GM19043 (cell line): ENCODE measurements around the gene RDH12.

Source experiments
- ATAC-seq: cut with Tn5 transposase; IDR thresholded peaks from one replicate; pipeline ENCODE4 v1.9.1; 2021; ENCODE audit warnings: low read depth; ENCODE audit not compliant: unreplicated experiment

Gene RDH12

DNA sequence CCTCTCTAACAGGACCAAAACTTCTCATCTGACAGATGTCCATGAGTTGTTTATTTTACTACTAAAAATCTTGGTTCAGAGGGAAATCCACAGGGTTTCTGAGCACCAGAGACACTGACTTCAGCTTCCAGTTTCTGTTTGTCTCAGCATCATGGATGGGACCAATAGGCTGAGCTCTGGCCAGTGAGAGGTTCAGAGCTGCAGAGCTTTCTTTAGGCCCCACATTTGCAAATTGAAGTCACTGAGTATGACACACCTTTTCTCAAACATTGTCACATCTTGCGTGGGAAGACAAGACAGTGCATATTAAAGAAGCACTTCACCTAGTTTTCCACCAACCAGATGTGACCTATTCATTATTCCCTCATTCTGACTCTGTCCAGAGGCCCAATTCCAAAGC, 45.2 kb downstream of the RDH12 start:
- ATAC-seq, result no peak

DNA sequence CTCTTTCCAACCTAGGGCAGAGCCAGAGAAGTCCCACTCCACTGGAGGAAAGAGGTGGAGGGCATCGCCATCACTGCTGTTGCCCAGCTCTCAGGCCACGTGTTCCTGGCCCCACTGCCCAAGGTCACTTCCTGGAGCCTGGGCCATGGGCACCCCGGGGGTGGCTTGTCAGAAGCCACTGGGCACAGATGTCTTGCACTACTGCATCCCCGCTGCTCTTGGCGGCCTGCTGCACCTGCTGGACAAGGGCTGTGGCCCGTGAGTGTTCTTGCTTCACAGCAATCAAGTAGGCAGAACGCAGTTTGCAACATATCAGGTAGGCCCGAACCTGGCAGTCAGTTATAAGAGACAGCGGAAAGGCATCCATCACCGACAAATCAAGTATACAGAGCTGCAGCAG, 46.6 kb downstream of the RDH12 start:
- no peak for ATAC-seq

GRCh38 chr14:67749341-67750084, 47.8 kb downstream of the RDH12 start:
- ATAC-seq, result no peak

GRCh38 chr14:67756496-67756895, 54.8 kb downstream of the RDH12 start:
- ATAC-seq, result no peak

GRCh38 chr14:67757175-67757574, 55.5 kb downstream of the RDH12 start:
- no peak for ATAC-seq

DNA sequence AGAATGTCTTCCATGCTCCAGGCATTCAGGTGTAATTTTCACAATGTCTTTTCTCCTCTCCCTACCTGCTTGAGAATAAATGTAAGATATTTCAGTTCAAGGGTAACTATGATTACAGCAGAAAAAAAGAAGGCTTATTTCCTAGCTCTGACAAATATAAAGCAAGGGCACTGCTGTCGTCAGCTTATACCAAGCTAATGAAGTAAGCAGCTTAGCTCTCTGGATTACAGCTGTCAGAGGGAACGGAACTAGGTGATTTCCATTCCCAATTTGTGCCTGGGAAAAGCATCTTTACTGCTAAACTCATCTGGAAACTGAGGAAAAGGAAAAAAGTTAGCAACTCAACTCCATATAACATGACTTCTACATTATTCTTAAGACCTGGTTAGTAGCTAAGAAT, 58.2 kb downstream of the RDH12 start:
- ATAC-seq, result no peak

DNA sequence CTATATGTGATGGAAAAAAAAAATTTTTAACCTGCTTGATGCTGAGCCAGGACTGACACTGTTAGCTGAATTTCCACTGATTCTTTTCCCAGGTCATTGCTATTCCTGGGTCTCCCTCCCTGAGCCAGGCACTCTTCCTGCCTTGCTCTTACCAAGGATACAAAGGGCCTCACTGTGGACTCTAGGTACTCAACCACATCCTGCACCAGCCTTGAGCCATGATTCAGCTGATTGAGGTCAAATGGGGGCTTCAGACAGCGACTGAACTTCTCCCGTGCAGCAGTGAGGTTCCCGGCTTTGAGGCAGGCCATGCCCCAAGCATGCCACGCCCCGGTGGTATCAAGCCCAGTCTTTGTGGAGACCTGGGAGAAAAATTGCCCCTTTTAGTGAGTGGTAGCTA, 60.4 kb downstream of the RDH12 start:
- ATAC-seq, result no peak

DNA sequence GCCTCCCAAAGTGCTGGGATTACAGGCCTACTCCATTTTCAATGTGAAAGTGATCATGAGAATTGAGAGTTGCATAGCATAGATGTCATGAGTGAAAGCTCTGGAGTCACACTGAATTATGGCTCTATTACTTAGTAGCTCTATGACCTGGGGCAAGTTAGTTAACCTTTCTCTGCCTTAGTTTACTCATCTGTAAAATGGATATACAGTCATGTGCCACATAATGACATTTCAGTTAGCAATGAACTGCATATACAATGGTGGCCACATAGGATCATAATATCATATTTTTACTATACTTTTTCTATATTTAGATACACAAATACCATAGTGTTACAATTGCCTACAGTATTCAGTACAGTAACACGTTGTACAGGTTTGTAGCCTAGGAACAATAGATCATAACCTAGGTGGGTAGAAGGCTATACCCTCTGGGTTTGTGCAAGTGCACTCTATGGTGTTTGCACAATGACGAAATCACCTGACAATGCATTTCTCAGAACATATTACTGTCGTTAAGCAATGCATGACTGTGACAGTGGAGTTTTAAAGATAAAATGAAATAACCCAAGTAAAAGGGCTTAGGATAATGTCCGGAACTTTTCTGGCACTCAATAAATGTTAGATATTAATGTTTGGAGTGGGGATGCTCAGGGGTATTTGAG, 61.6 kb downstream of the RDH12 start:
- no peak for ATAC-seq

DNA sequence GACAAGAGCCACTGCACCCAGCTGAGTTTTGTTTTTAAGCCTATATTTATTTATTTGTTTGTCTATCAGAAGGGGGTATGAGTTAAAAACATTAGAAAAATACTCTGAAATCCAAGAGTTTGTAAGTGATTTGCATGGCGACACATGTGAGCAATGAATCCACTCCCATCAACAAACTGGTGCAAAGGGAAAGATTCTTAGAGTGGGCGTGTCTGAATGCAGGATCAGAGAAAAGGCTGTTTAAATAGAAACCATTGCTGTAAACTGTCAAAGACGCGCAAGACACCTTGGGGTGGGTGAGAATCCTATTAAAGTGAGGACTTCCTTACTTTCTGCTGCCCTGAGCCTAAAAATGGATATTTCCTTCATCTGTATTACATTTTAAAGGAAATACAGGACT, 62.8 kb downstream of the RDH12 start:
- ATAC-seq, result no peak

DNA sequence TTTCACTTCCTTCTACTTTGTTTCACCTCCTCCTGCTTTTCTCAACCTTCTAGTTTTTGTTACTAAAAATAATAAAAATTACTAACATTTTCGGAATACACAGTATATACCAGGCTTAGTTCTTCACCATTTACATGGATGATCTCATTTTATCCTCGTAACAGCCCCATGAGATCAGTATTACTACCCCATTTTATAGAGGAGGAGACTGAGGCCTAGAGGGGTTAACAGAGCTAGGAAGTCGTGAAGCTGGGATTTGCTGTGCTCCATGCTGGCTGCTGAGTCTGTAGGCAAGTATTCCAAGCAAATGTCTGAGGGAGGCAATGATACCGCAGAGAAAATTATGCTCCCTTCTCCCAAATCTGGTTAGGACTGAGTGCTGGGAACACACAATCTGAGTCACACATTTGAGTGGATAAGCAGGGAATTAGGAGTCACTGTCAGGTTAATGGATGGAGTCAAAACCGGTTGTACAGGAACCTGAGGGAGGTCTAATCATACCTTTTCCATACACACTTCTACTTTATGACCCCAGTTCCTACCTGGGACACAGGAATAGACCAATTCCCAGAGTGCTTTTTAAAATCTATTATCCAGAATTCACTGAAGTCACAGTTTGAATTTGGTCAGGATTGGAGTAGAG, 63.6 kb downstream of the RDH12 start:
- ATAC-seq, result no peak

DNA sequence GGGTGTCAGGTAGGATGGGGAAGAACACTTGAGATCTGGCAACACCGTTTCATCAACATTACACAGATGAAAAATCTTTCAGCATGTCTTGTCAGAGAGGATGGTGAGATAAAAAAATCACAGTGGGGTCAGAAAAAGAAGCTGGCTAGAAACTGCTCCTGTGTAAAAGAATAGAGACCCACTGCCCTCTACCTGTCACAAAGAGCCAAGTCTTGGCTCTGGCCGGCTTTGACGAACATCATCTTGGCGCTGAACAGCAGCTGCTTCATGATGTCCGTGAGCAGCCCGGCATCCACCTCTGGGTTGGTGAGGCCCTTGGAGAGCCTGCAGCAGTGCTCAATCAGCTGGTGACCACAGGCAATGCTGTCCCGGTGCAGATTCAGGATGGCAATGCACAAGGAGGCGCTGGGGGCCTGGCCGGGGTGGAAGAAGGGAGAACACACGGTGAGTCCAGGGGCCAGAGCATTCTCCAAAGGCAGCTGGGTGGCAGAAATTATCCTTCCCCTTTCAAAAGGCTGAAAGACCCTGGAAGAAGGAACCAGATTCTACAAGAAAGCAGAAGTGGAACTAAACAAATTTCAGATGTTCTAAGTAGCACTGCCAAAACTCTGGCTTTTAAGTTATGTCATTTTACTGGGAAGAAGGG, 64.5 kb downstream of the RDH12 start:
- ATAC-seq, result no peak

- no peak for ATAC-seq
Measured at GRCh38 chr14:67768219-67768618, 66.5 kb downstream of the RDH12 start.

GRCh38 chr14:67773844-67774377, 72.2 kb downstream of the RDH12 start:
- no peak for ATAC-seq

DNA sequence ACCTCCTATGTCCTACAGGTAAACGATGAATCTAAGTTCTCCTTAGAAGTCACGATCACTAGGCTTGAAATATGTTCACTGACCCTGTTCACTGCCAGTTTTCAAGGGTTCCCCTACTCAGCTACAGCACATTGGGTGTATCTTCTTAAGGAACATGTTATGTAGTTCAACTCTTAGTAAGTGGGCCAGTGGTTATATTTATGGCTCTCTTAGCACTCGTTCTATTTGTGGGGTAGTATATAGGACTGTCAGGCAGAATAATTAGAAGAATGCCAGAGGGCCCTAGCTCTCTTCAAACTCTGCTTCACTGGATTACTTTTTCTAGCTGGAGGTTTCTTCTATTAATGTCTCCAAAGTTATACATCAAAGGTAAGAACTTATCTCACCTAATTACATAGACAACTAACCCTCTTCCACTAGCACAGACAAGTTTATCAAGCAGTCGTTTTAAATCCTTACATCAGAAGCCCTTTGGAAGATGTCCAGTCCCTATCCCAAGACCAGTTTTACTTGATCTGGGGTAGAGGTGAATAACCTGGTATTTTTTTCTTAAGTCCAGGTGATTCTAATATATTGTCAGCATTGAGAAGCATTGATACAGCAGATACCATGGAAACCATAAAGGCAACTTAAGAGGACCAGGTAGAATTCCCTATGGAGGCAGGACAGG, 75.1 kb downstream of the RDH12 start:
- ATAC-seq, result no peak

DNA sequence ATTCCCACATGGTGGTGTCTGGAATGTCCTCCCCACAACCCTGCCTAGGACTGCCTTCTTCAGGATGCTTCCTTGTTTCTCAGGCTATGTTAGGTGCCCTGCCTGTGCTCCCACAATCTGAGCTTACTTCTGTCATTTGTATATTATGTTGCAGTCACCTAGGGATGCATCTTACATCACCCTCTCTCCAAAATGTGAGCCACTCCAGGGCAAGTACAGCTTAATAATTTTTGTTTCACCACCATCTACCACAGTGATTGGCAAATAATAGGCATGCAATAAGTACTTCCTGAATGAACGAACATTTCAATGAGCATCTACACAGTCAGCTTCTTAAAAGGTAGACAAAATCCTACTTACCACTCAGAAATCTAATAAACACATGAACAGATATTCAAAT, 77.1 kb downstream of the RDH12 start:
- no peak for ATAC-seq

GRCh38 chr14:67782090-67782489, 80.4 kb downstream of the RDH12 start:
- no peak for ATAC-seq
